HepG2 (cell line): ENCODE measurements around the gene TBC1D16. TPM values are rescaled to one million over a fixed set of nuclear protein-coding genes. Genes with fewer than 3 reads are reported as not detected.

Source experiments
- ATAC-seq: fragments of 200-7000 bp; cut with Tn5 transposase; 3 replicates; pipeline ENCODE4 v1.9.1; 2020; ENCODE audit warnings: mild to moderate bottlenecking, moderate library complexity
- BruUV-seq: library from RNA; stranded (reverse); fragments of 400-500 nt; replicated peaks from 2 replicates; lab custom pipeline; 2021; lab: Mats Ljungman, UMichigan
- CTCF ChIA-PET: fragments of 300-600 bp; formaldehyde crosslinking; extraction: SDS; loops from one replicate; lab custom pipeline; 2021; ENCODE audit warnings: low total read pairs, inconsistent platforms, low intra/inter-chr PET ratio; lab: Yijun Ruan, JAX
- POLR2A ChIA-PET: fragments of 350-600 bp; sonication (Branson Sonifier 250); formaldehyde crosslinking; loops from one replicate; lab custom pipeline; 2020; ENCODE audit warnings: antibody characterized with exemption, inconsistent platforms; lab: Yijun Ruan, JAX
- DNase-seq: peaks from one replicate; pipeline ENCODE4 v3.0.0-alpha.2; 2015; ENCODE audit warnings: low spot score
- FAIRE-seq: peaks from 3 replicates; lab custom pipeline; 2011; peaks lifted over from hg19 to GRCh38; lab: Jason Lieb, UNC
- H2AFZ ChIP-seq: one replicate; pipeline ENCODE4 v1.6.1; 2011; ENCODE audit warnings: low read length, inconsistent platforms
- H3K27ac ChIP-seq: fragments of 300-600 bp; 3 replicates; pipeline ENCODE4 v1.8.0; 2011; ENCODE audit warnings: mixed run types, mild to moderate bottlenecking, mixed read lengths, low read length, inconsistent platforms; ENCODE audit not compliant: insufficient read depth; ENCODE audit errors: extremely low read length
- H3K27me3 ChIP-seq, 2 experiments: fragments of 200-600 bp in 1 of 2; 2 replicates in 1 of 2; 3 replicates in 1 of 2; pipeline versions ENCODE4 v1.6.0 to v1.8.0; 2011; ENCODE audit warnings: low read length in 2 of 2, mild to moderate bottlenecking in 2 of 2, moderate library complexity in 2 of 2, inconsistent platforms in 1 of 2; ENCODE audit not compliant: insufficient read depth in 2 of 2, control insufficient read depth in 1 of 2
- H3K36me3 ChIP-seq, 2 experiments: fragments of 200-600 bp in 1 of 2; replicated peaks in 1 of 2; 2 replicates in 1 of 2; 3 replicates in 1 of 2; pipeline versions ENCODE4 v1.5.1 to v1.8.0; 2011; ENCODE audit warnings: low read length in 2 of 2, inconsistent platforms in 1 of 2; ENCODE audit not compliant: insufficient read depth in 2 of 2, control insufficient read depth in 1 of 2
- H3K4me1 ChIP-seq: 2 replicates; pipeline ENCODE4 v1.5.1; 2012; ENCODE audit warnings: low read length, inconsistent platforms; ENCODE audit not compliant: insufficient read depth
- H3K4me2 ChIP-seq: 2 replicates; pipeline ENCODE4 v1.6.0; 2011; ENCODE audit warnings: low read depth, low read length, inconsistent platforms
- H3K4me3 ChIP-seq, 3 experiments: fragments of 200-600 bp in 1 of 3; sonication (generic), shearing (Covaris generic) in 1 of 3; replicated peaks in 1 of 3; 2 replicates each; pipeline ENCODE4 v1.5.1; 2011 to 2016; ENCODE audit warnings: low read length in 3 of 3, inconsistent platforms in 2 of 3, low read depth in 2 of 3, mild to moderate bottlenecking in 2 of 3, control low read depth in 1 of 3, mixed read lengths in 1 of 3; ENCODE audit not compliant: insufficient read depth in 1 of 3
- H3K79me2 ChIP-seq: one replicate; pipeline ENCODE4 v1.6.1; 2011; ENCODE audit warnings: low read length, inconsistent platforms; ENCODE audit not compliant: insufficient read depth
- H3K9ac ChIP-seq: 2 replicates; pipeline ENCODE4 v1.6.0; 2011; ENCODE audit warnings: mild to moderate bottlenecking, low read depth, low read length, inconsistent platforms; ENCODE audit not compliant: insufficient read depth
- H3K9me3 ChIP-seq: 2 replicates; pipeline ENCODE4 v1.5.1; 2012; ENCODE audit warnings: mild to moderate bottlenecking, low read length
- H4K20me1 ChIP-seq: 2 replicates; pipeline ENCODE4 v1.6.0; 2011; ENCODE audit warnings: inconsistent platforms, mild to moderate bottlenecking, low read length, moderate library complexity; ENCODE audit not compliant: insufficient read depth
- ATRX ChIP-seq: sonication (generic); formaldehyde crosslinking; IDR thresholded peaks from 2 replicates; pipeline ENCODE4 v1.4.0; 2020; ENCODE audit warnings: missing genetic modification reagents, borderline replicate concordance
- CHCHD3 ChIP-seq: sonication (generic); formaldehyde crosslinking; IDR thresholded peaks from 2 replicates; pipeline ENCODE4 v1.8.0; 2022; ENCODE audit warnings: mild to moderate bottlenecking, missing genetic modification reagents, moderate library complexity
- KDM5B ChIP-seq: sonication (generic); formaldehyde crosslinking; IDR thresholded peaks from 2 replicates; pipeline ENCODE4 v1.4.0; 2020; ENCODE audit warnings: missing genetic modification reagents, mild to moderate bottlenecking, borderline replicate concordance
- NFATC3 ChIP-seq: sonication (generic); formaldehyde crosslinking; IDR thresholded peaks from 2 replicates; pipeline ENCODE4 v1.5.1; 2020; ENCODE audit warnings: mild to moderate bottlenecking, missing genetic modification reagents
- PHF20 ChIP-seq: sonication (generic); formaldehyde crosslinking; IDR thresholded peaks from 2 replicates; pipeline ENCODE4 v1.5.0; 2020; ENCODE audit warnings: mild to moderate bottlenecking, missing genetic modification reagents
- PLRG1 ChIP-seq: fragments of 450-650 bp; conservative IDR thresholded peaks from 2 replicates; pipeline ENCODE4 v1.6.1; 2016
- RBAK ChIP-seq: sonication (generic); formaldehyde crosslinking; IDR thresholded peaks from 2 replicates; pipeline ENCODE4 v1.5.1; 2020; ENCODE audit warnings: mild to moderate bottlenecking, missing genetic modification reagents
- RFX1 ChIP-seq: fragments of 450-650 bp; IDR thresholded peaks from 2 replicates; pipeline ENCODE4 v1.6.1; 2017
- SRSF4 ChIP-seq: fragments of 200-400 bp; formaldehyde crosslinking; IDR thresholded peaks from one replicate; pipeline ENCODE4 v1.6.1; 2018; ENCODE audit warnings: mild to moderate bottlenecking, low read depth, low read length, moderate library complexity; ENCODE audit not compliant: poor library complexity, severe bottlenecking
- TBX2 ChIP-seq: sonication (generic); formaldehyde crosslinking; IDR thresholded peaks from 2 replicates; pipeline ENCODE4 v1.5.0; 2020; ENCODE audit warnings: missing genetic modification reagents, mild to moderate bottlenecking, borderline replicate concordance
- TP53 ChIP-seq: sonication (generic); formaldehyde crosslinking; conservative IDR thresholded peaks from 2 replicates; pipeline ENCODE4 v1.4.0; 2020; ENCODE audit warnings: missing genetic modification reagents
- YEATS4 ChIP-seq: sonication (generic); formaldehyde crosslinking; IDR thresholded peaks from 2 replicates; pipeline ENCODE4 v1.4.0; 2020; ENCODE audit warnings: missing genetic modification reagents, borderline replicate concordance
- ZNF451 ChIP-seq: sonication (generic); formaldehyde crosslinking; IDR thresholded peaks from 2 replicates; pipeline ENCODE4 v1.5.0; 2020; ENCODE audit warnings: mild to moderate bottlenecking, missing genetic modification reagents
- ZNF766 ChIP-seq: sonication (generic); formaldehyde crosslinking; IDR thresholded peaks from 2 replicates; pipeline ENCODE4 v1.5.0; 2020; ENCODE audit warnings: missing genetic modification reagents, borderline replicate concordance
- WGBS: methylation state at CpG from one replicate; pipeline ENCODE4 v1.1.6; 2017; ENCODE audit warnings: low lambda C conversion rate; 5-methylcytosine and 5-hydroxymethylcytosine counted together
- in situ Hi-C: cut with HindIII; loops from 2 replicates; pipeline ENCODE4 v1.10.0; 2017; ENCODE audit warnings: low pct_unique_long_range_greater_than_20kb; ENCODE audit not compliant: extremely low pct_ligation_motif_present
- intact Hi-C: fragments of 100-400 bp; cut with micrococcal nuclease; formaldehyde crosslinking; loops from one replicate; pipeline ENCODE4 v1.10.0; 2022; ENCODE audit not compliant: unreplicated experiment
- polyA plus RNA-seq, 8 experiments: library from polyadenylated mRNA; depleted of rRNA in 3 of 8; stranded (reverse) in 7 of 8; unstranded in 1 of 8; fragments of >200 nt; fragmentation: Illumina TruSeq in 4 of 8; extraction: Trizol in 4 of 8; gene quantifications; 2 replicates each; pipeline versions ENCODE4 v1.2.1 to v1.2.3, GENCODE V29; 2011 to 2016; ENCODE audit warnings: low read depth in 4 of 8, missing spikeins in 1 of 8, mixed read lengths in 1 of 8; ENCODE audit not compliant: insufficient read depth in 1 of 8
- total RNA-seq, 5 experiments: library from RNA; depleted of rRNA; stranded (reverse); fragments of >200 nt; fragmentation: Illumina TruSeq; extraction: Trizol; gene quantifications; 2 replicates each; pipeline ENCODE4 v1.2.3, GENCODE V29; 2016; ENCODE audit warnings: low read depth in 1 of 5
- TF ChIP-seq, protein P1 (sequence below): sonication (generic); formaldehyde crosslinking; IDR thresholded peaks from 2 replicates; pipeline ENCODE4 v1.4.0; 2020; ENCODE audit warnings: missing genetic modification reagents
- TF ChIP-seq, protein P2 (sequence below): sonication (generic); formaldehyde crosslinking; IDR thresholded peaks from 2 replicates; pipeline ENCODE4 v1.4.0; 2020; ENCODE audit warnings: mild to moderate bottlenecking, missing genetic modification reagents
- TF ChIP-seq, protein P3 (sequence below): IDR thresholded peaks from 2 replicates; pipeline ENCODE4 v1.6.1; 2016; ENCODE audit warnings: mild to moderate bottlenecking, missing biosample characterization, missing genetic modification reagents
- TF ChIP-seq, protein P4 (sequence below): sonication (generic); formaldehyde crosslinking; IDR thresholded peaks from 2 replicates; pipeline ENCODE4 v1.4.0; 2020; ENCODE audit warnings: missing genetic modification reagents
- TF ChIP-seq, protein P5 (sequence below): sonication (generic); formaldehyde crosslinking; IDR thresholded peaks from 2 replicates; pipeline ENCODE4 v1.4.0; 2020; ENCODE audit warnings: missing genetic modification reagents, borderline replicate concordance

Gene TBC1D16
- total and polyA plus RNA-seq, 2 of the 13 experiments (the other 11 are each of a cell fraction or from before 2014, with no cell fraction given): 14.9 to 24.9 TPM

DNA sequence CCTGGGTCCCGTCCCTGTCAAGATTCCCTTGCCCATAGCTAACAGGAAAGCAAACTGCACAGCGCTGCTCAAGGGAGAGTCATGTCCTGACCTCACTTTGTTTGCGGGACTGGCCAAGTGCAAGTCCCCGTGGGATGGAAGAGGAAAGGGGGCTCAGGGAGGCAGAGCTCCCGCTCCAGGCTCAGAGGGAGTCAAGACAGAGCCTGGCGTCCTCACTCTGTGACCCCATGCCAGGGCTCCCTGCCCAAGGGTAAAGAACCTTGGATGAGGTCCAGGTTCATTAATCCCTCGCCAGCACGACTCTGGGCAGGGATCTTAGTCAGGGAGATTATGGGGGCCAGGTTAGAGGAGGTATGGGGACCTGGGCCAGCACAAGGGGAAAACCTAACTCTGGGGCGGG, 145.0 kb downstream of the TBC1D16 start:
- ATAC-seq (no peak), DNase-seq (no peak), FAIRE-seq (no peak)
- 6% methylated on average over 9 of the region's 9 CpGs for WGBS
- Histone ChIP-seq H3K27me3 (peaks cover 2 to 38% of the 10 kb centered on the region in 2 experiments; a peak in 4 of 5 replicates), H3K4me3 (no peak overlapping the region), H3K9me3 (no peaks in the 10 kb centered on the region), H4K20me1 (no peaks in the 10 kb centered on the region), H3K36me3 (no peaks in the 10 kb centered on the region), H2AFZ (no peak overlapping the region), H3K4me2 (no peak overlapping the region), H3K79me2 (no peaks in the 10 kb centered on the region), H3K27ac (no peak overlapping the region), H3K4me1 (peaks cover 15% of the 10 kb centered on the region), H3K9ac (no peak overlapping the region)
- BruUV-seq: no TSS peak
- ChIA-PET CTCF (no interaction called here), POLR2A (interaction anchor here (1.0 to 1.3 kb wide), 2 partner anchors 54 to 101 kb away, joined by 3 to 6 read pairs; no protein-coding TSS in a partner anchor)
- intact Hi-C loops: no loop called here
- TF ChIP-seq ZNF766 (no peak), TBX2 (CRISPR knock-in tag) (no peak), YEATS4 (CRISPR knock-in tag) (no peak), PLRG1 (no peak), TP53 (CRISPR knock-in tag) (no peak), KDM5B (CRISPR knock-in tag) (no peak), RFX1 (no peak), PHF20 (no peak), CHCHD3 (CRISPR knock-in tag) (no peak), NFATC3 (CRISPR knock-in tag) (no peak), ZNF451 (no peak), ATRX (CRISPR knock-in tag) (no peak), RBAK (CRISPR knock-in tag) (no peak), SRSF4 (no peak)
- TF ChIP-seq, protein P1, sequence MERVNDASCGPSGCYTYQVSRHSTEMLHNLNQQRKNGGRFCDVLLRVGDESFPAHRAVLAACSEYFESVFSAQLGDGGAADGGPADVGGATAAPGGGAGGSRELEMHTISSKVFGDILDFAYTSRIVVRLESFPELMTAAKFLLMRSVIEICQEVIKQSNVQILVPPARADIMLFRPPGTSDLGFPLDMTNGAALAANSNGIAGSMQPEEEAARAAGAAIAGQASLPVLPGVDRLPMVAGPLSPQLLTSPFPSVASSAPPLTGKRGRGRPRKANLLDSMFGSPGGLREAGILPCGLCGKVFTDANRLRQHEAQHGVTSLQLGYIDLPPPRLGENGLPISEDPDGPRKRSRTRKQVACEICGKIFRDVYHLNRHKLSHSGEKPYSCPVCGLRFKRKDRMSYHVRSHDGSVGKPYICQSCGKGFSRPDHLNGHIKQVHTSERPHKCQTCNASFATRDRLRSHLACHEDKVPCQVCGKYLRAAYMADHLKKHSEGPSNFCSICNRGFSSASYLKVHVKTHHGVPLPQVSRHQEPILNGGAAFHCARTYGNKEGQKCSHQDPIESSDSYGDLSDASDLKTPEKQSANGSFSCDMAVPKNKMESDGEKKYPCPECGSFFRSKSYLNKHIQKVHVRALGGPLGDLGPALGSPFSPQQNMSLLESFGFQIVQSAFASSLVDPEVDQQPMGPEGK (CRISPR knock-in tag): no peak
- TF ChIP-seq, protein P2, sequence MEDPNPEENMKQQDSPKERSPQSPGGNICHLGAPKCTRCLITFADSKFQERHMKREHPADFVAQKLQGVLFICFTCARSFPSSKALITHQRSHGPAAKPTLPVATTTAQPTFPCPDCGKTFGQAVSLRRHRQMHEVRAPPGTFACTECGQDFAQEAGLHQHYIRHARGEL (CRISPR knock-in tag): no peak
- TF ChIP-seq, protein P3, sequence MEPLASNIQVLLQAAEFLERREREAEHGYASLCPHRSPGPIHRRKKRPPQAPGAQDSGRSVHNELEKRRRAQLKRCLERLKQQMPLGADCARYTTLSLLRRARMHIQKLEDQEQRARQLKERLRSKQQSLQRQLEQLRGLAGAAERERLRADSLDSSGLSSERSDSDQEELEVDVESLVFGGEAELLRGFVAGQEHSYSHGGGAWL (CRISPR knock-in tag): no peak
- TF ChIP-seq, protein P4, sequence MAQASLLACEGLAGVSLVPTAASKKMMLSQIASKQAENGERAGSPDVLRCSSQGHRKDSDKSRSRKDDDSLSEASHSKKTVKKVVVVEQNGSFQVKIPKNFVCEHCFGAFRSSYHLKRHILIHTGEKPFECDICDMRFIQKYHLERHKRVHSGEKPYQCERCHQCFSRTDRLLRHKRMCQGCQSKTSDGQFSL: no peak
- TF ChIP-seq, protein P5, sequence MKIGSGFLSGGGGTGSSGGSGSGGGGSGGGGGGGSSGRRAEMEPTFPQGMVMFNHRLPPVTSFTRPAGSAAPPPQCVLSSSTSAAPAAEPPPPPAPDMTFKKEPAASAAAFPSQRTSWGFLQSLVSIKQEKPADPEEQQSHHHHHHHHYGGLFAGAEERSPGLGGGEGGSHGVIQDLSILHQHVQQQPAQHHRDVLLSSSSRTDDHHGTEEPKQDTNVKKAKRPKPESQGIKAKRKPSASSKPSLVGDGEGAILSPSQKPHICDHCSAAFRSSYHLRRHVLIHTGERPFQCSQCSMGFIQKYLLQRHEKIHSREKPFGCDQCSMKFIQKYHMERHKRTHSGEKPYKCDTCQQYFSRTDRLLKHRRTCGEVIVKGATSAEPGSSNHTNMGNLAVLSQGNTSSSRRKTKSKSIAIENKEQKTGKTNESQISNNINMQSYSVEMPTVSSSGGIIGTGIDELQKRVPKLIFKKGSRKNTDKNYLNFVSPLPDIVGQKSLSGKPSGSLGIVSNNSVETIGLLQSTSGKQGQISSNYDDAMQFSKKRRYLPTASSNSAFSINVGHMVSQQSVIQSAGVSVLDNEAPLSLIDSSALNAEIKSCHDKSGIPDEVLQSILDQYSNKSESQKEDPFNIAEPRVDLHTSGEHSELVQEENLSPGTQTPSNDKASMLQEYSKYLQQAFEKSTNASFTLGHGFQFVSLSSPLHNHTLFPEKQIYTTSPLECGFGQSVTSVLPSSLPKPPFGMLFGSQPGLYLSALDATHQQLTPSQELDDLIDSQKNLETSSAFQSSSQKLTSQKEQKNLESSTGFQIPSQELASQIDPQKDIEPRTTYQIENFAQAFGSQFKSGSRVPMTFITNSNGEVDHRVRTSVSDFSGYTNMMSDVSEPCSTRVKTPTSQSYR (CRISPR knock-in tag): no peak
- in situ Hi-C loops: no loop called here
